CD8-positive, alpha-beta memory T cell (primary cell): ENCODE data around the gene SPATA31D4. TPM values are rescaled to one million over a fixed set of nuclear protein-coding genes. Genes with fewer than 3 reads are reported as not detected.
"Not testable (repeated sequence)": the region's sequence is repeated elsewhere in the genome, so short reads cannot be mapped to it uniquely, and the experiment has no call there.

Source experiments
- CTCF ChIA-PET: fragments of 350-600 bp; sonication (Branson Sonifier 250); formaldehyde crosslinking; loops from one replicate; lab custom pipeline; 2021; ENCODE audit warnings: antibody characterized with exemption; lab: Charles Lee
- POLR2A ChIA-PET: fragments of 350-600 bp; sonication (Branson Sonifier 250); formaldehyde crosslinking; loops from one replicate; lab custom pipeline; 2021; ENCODE audit warnings: antibody characterized with exemption; lab: Charles Lee
- DNase-seq, 5 donors: peaks; one replicate each; pipeline versions ENCODE4 v3.0.0 to v3.0.0-alpha.2; 2020 to 2022; ENCODE audit warnings: mixed read lengths in 1 of 5
- H3K27ac ChIP-seq: one replicate; pipeline ENCODE4 v1.7.0; 2013; ENCODE audit warnings: low read depth, mild to moderate bottlenecking, low read length, moderate library complexity
- H3K27me3 ChIP-seq: 2 replicates; pipeline ENCODE4 v1.7.0; 2013; ENCODE audit warnings: low read length, mild to moderate bottlenecking; ENCODE audit not compliant: insufficient read depth, poor library complexity, severe bottlenecking
- H3K36me3 ChIP-seq: 2 replicates; pipeline ENCODE4 v1.7.0; 2013; ENCODE audit warnings: mild to moderate bottlenecking, low read length, moderate library complexity; ENCODE audit not compliant: insufficient read depth
- H3K4me1 ChIP-seq: 2 replicates; pipeline ENCODE4 v1.7.0; 2013; ENCODE audit warnings: mild to moderate bottlenecking, low read length, moderate library complexity; ENCODE audit not compliant: insufficient read depth
- H3K4me3 ChIP-seq: 2 replicates; pipeline ENCODE4 v1.7.0; 2013; ENCODE audit warnings: mild to moderate bottlenecking, low read length
- H3K9me3 ChIP-seq: 2 replicates; pipeline ENCODE4 v1.7.0; 2013; ENCODE audit warnings: mild to moderate bottlenecking, low read length
- H3K27ac Mint-ChIP-seq, 8 donors: one replicate each; pipeline ENCODE4 v1.8.0; 2020 to 2021; ENCODE audit warnings: mixed read lengths in 8 of 8, mild to moderate bottlenecking in 6 of 8, inconsistent platforms in 3 of 8, moderate library complexity in 3 of 8
- H3K27me3 Mint-ChIP-seq, 2 donors: one replicate each; pipeline ENCODE4 v1.8.0; 2020 to 2021; ENCODE audit warnings: mixed read lengths in 2 of 2, mild to moderate bottlenecking in 1 of 2, moderate library complexity in 1 of 2
- H3K36me3 Mint-ChIP-seq, 3 donors: one replicate each; pipeline ENCODE4 v1.8.0; 2020 to 2021; ENCODE audit warnings: mixed read lengths in 3 of 3, inconsistent platforms in 1 of 3, mild to moderate bottlenecking in 1 of 3
- H3K4me1 Mint-ChIP-seq, 3 donors: one replicate each; pipeline ENCODE4 v1.8.0; 2020 to 2021; ENCODE audit warnings: mixed read lengths in 3 of 3, inconsistent platforms in 1 of 3, mild to moderate bottlenecking in 1 of 3
- H3K4me3 Mint-ChIP-seq, 7 donors: one replicate each; pipeline ENCODE4 v1.8.0; 2020 to 2021; ENCODE audit warnings: mixed read lengths in 7 of 7, mild to moderate bottlenecking in 6 of 7, moderate library complexity in 4 of 7, inconsistent platforms in 2 of 7
- H3K9me3 Mint-ChIP-seq, 5 donors: one replicate each; pipeline ENCODE4 v1.8.0; 2020 to 2022; ENCODE audit warnings: mixed read lengths in 5 of 5, mild to moderate bottlenecking in 3 of 5, moderate library complexity in 2 of 5, inconsistent platforms in 1 of 5
- polyA plus RNA-seq: library from polyadenylated mRNA; unstranded; fragments of 300-500 nt; fragmentation: Illumina TruSeq; gene quantifications from one replicate; pipeline ENCODE4 v1.2.3, GENCODE V29; 2021
- total RNA-seq, 2 experiments: library from RNA; stranded (reverse); gene quantifications; one replicate each; pipeline ENCODE4 v1.2.3, GENCODE V29; 2021

SPATA31D4 gene
- total and polyA plus RNA-seq, 3 experiments from 2014 or later, result not detected

GRCh38 chr9:81918507-81918906, 9.7 kb upstream of the SPATA31D4 start:
- H3K36me3 Mint-ChIP-seq, H3K4me1 ChIP-seq, POLR2A ChIA-PET, CTCF ChIA-PET, H3K27ac Mint-ChIP-seq, DNase-seq, H3K36me3 ChIP-seq, H3K9me3 ChIP-seq, H3K27me3 Mint-ChIP-seq, H3K27ac ChIP-seq, H3K4me1 Mint-ChIP-seq, H3K4me3 Mint-ChIP-seq, H3K9me3 Mint-ChIP-seq, H3K27me3 ChIP-seq, H3K4me3 ChIP-seq: not testable (repeated sequence)

- H3K36me3 Mint-ChIP-seq, DNase-seq, H3K27ac Mint-ChIP-seq, H3K4me3 Mint-ChIP-seq, H3K36me3 ChIP-seq, H3K9me3 Mint-ChIP-seq, H3K4me1 Mint-ChIP-seq, H3K27ac ChIP-seq, H3K4me3 ChIP-seq, CTCF ChIA-PET, H3K27me3 Mint-ChIP-seq, POLR2A ChIA-PET, H3K9me3 ChIP-seq, H3K27me3 ChIP-seq, H3K4me1 ChIP-seq: not testable (repeated sequence)
Measured at GRCh38 chr9:81930147-81930546, 1.9 kb downstream of the SPATA31D4 start.

DNA sequence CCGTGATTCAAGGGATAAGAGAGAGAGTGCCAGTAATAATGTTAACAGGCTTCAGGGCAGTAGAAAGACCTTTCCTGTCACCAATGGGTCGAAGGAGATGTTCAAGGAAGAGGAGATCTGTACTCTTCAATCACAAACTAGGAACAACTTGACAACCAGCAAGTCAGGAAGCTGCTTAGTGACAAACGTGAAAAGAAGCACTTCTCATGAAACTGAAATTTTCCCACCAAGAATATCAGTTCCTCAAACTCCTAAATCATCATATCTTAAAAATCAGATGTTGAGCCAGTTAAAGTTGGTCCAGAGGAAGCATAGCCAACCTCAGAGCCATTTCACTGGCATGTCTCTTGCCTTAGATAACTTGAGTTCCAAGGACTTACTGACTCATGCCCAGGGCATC, 5.3 kb downstream of the SPATA31D4 start:
- H3K4me1 Mint-ChIP-seq, H3K27me3 Mint-ChIP-seq, H3K4me1 ChIP-seq, H3K9me3 ChIP-seq, H3K36me3 ChIP-seq, POLR2A ChIA-PET, H3K4me3 ChIP-seq, CTCF ChIA-PET, DNase-seq, H3K4me3 Mint-ChIP-seq, H3K27me3 ChIP-seq, H3K27ac Mint-ChIP-seq, H3K9me3 Mint-ChIP-seq, H3K36me3 Mint-ChIP-seq, H3K27ac ChIP-seq: not testable (repeated sequence)

- H3K9me3 ChIP-seq, H3K9me3 Mint-ChIP-seq, H3K4me1 ChIP-seq, H3K36me3 ChIP-seq, H3K27ac ChIP-seq, CTCF ChIA-PET, H3K4me1 Mint-ChIP-seq, H3K4me3 ChIP-seq, H3K4me3 Mint-ChIP-seq, POLR2A ChIA-PET, H3K27ac Mint-ChIP-seq, DNase-seq, H3K36me3 Mint-ChIP-seq, H3K27me3 ChIP-seq, H3K27me3 Mint-ChIP-seq: not testable (repeated sequence)
Measured at GRCh38 chr9:81943393-81943792, 15.2 kb downstream of the SPATA31D4 start, which contains the start of gene SPATA31D3. TSS of gene SPATA31D3 (plus strand) at chr9:81943500. CDS start at chr9:81943586, 86 bp downstream.

DNA sequence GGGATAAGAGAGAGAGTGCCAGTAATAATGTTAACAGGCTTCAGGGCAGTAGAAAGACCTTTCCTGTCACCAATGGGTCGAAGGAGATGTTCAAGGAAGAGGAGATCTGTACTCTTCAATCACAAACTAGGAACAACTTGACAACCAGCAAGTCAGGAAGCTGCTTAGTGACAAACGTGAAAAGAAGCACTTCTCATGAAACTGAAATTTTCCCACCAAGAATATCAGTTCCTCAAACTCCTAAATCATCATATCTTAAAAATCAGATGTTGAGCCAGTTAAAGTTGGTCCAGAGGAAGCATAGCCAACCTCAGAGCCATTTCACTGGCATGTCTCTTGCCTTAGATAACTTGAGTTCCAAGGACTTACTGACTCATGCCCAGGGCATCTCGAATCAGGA, 20.4 kb downstream of the SPATA31D4 start:
- H3K27me3 ChIP-seq, H3K27ac Mint-ChIP-seq, POLR2A ChIA-PET, H3K9me3 ChIP-seq, H3K4me3 Mint-ChIP-seq, H3K27me3 Mint-ChIP-seq, CTCF ChIA-PET, H3K36me3 ChIP-seq, H3K27ac ChIP-seq, H3K4me1 Mint-ChIP-seq, DNase-seq, H3K36me3 Mint-ChIP-seq, H3K4me3 ChIP-seq, H3K4me1 ChIP-seq: not testable (repeated sequence)
- H3K9me3 Mint-ChIP-seq, result peaks cover 0 to 14% (median 3%) of the 10 kb centered on the region in 5 donors

- no peak overlapping the region for H3K27ac ChIP-seq
- H3K36me3 ChIP-seq, result no peaks in the 10 kb centered on the region
- no peaks in the 10 kb centered on the region for H3K27me3 ChIP-seq
- H3K27ac Mint-ChIP-seq, result no peak overlapping the region
- POLR2A ChIA-PET, result no interaction called here
- no peak overlapping the region for H3K4me3 ChIP-seq
- DNase-seq, result no peak
- H3K27me3 Mint-ChIP-seq, result no peaks in the 10 kb centered on the region
- H3K4me1 Mint-ChIP-seq, result no peaks in the 10 kb centered on the region
- H3K4me3 Mint-ChIP-seq, result no peak overlapping the region
- peaks cover 0 to 16% (median 0%) of the 10 kb centered on the region in 3 donors for H3K36me3 Mint-ChIP-seq
- no peaks in the 10 kb centered on the region for H3K4me1 ChIP-seq
- H3K9me3 Mint-ChIP-seq, result peaks cover 14 to 29% (median 25%) of the 10 kb centered on the region in 5 donors
- no peaks in the 10 kb centered on the region for H3K9me3 ChIP-seq
- CTCF ChIA-PET, result no interaction called here
Measured at GRCh38 chr9:81953096-81953495, 24.9 kb downstream of the SPATA31D4 start.

- Mint-ChIP-seq H3K27me3 (no peaks in the 10 kb centered on the region), H3K27ac (no peak overlapping the region), H3K9me3 (peaks cover 18 to 30% (median 28%) of the 10 kb centered on the region in 5 donors), H3K4me1 (no peaks in the 10 kb centered on the region), H3K36me3 (peaks cover 0 to 16% (median 0%) of the 10 kb centered on the region in 3 donors), H3K4me3 (no peak overlapping the region)
- Histone ChIP-seq H3K36me3 (no peaks in the 10 kb centered on the region), H3K27me3 (no peaks in the 10 kb centered on the region), H3K27ac (no peak overlapping the region), H3K9me3 (no peaks in the 10 kb centered on the region), H3K4me3 (no peak overlapping the region), H3K4me1 (no peaks in the 10 kb centered on the region)
- ChIA-PET POLR2A (no interaction called here), CTCF (no interaction called here)
- no peak for DNase-seq
Measured at GRCh38 chr9:81955625-81956024, 27.4 kb downstream of the SPATA31D4 start.

DNA sequence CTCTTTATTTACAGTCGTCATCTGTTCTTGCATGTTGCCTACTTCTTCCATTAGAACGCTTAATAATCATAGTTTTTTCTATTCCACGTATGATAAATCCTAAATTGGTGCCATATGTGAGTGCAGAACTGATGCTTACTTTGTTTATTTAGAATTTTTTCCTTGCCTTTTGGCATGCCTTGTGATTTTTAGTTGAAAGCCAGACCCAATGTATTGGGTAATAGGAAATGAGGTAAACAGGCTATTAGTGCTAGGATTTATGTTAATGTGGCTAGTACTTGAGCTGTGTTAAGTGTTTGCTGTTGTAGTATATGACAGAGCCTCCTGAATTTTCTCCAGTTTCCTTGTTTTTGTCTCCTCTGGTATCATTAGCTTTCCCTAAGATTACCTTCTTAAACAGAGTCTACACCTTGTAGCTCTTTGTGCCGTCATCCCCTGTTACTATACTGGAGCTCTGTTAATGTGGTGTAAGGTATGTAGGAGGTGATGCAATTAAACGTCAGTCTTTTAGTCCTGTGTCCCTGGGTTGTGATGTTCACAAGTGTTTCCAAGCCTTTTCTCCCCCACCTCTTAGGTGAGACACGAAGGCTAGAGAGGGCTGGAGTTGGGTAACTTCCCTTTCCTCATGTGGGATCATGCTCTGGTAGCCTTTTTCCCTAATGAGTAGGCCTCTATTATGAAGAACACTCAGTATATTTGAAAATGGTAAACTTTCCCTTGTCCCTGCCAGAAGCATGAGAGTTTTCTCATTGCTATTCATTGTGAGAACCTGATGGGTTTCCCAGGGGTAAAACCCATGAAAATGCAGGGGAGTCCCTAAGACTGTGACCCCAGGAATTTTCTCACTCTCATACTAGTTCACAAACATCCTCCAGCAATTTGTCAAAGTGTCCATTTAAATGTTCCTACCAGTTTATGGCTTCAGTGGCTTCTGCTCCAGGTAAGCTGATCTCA, 36.3 kb downstream of the SPATA31D4 start:
- H3K9me3 ChIP-seq, result no peaks in the 10 kb centered on the region
- CTCF ChIA-PET, result no interaction called here

More for the DNA sequence above, 36.3 kb downstream of the SPATA31D4 start:
- H3K4me1 Mint-ChIP-seq, result no peaks in the 10 kb centered on the region
- no peak for DNase-seq
- H3K27me3 Mint-ChIP-seq, result peaks cover 0 to 1% of the 10 kb centered on the region in 2 donors
- H3K27ac Mint-ChIP-seq, result no peak overlapping the region
- Histone ChIP-seq H3K27ac (no peak overlapping the region), H3K4me3 (no peak overlapping the region), H3K27me3 (no peaks in the 10 kb centered on the region), H3K4me1 (no peaks in the 10 kb centered on the region), H3K36me3 (no peaks in the 10 kb centered on the region)
- POLR2A ChIA-PET, result no interaction called here
- no peak overlapping the region for H3K4me3 Mint-ChIP-seq
- H3K36me3 Mint-ChIP-seq, result no peaks in the 10 kb centered on the region
- peaks cover 0 to 9% (median 1%) of the 10 kb centered on the region in 5 donors for H3K9me3 Mint-ChIP-seq
